GM19351 (cell line): ENCODE measurements around the gene SRPK3.
"Not testable (repeated sequence)": the region's sequence is repeated elsewhere in the genome, so short reads cannot be mapped to it uniquely, and the experiment has no call there.

ENCODE experiments used
- ATAC-seq: cut with Tn5 transposase; IDR thresholded peaks from one replicate; pipeline ENCODE4 v1.9.1; 2021; ENCODE audit warnings: mild to moderate bottlenecking, moderate library complexity; ENCODE audit not compliant: unreplicated experiment

Gene SRPK3

GRCh38 chrX:153744210-153745066 lies 36.4 kb upstream of the SRPK3 start:
- no peak for ATAC-seq

DNA sequence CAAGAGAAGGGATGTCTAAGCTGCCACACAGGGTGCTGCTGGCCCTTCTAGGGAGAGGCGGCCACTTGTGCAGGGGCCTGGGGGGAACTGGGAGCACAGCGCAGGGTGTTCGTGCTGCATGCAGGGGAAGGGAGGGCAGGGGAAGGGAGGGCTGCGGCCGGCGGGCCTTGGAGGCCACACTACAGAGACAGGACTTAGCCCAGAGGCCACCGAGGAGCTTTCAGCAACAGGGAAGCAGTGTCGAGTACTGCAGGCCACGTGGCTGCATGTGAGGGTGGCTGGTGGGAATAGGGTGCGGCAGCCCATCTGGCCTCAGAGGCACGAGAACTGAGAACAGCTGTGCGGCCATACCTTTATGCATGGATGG lies 35.8 kb upstream of the SRPK3 start:
- not testable (repeated sequence) for ATAC-seq

DNA sequence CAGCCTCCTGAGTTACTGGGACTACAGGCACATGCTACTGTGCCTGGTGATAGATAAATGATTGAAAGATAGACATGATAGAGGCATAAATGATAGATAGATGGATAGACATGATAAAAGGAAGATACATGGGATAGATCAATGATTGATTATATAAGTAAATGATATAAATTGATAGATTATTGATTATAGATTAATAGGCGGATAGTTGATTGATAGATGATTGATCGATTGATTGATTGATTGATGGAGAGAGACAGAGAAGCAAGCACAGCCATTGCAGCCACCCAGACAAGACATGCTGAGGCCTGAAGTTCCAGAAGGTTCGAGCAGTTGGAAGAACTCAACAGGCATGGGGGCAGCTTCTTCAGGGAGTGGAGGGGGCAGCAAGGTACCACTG lies 34.5 kb upstream of the SRPK3 start:
- no peak for ATAC-seq

DNA sequence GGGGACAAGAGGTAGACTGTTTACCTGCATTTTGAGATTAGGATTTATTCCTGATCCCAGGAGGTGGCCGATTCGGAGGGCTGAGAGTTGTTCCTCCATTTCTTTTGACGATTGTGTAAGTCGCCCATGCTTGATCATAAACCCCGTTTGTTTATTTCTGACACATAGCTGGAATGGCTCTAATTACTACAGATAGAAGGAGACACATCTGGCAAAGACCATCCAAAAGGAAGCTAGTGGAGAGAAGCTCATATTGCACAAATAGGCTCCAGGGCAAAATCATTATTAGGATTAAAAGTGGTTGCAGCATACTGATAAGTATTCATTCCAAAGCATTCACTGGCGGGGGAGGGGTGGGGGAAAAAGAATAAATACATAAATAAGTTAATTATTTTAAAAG lies 33.9 kb upstream of the SRPK3 start:
- not testable (repeated sequence) for ATAC-seq

- not testable (repeated sequence) for ATAC-seq
Observed at GRCh38 chrX:153749017-153749416, 31.8 kb upstream of the SRPK3 start.

DNA sequence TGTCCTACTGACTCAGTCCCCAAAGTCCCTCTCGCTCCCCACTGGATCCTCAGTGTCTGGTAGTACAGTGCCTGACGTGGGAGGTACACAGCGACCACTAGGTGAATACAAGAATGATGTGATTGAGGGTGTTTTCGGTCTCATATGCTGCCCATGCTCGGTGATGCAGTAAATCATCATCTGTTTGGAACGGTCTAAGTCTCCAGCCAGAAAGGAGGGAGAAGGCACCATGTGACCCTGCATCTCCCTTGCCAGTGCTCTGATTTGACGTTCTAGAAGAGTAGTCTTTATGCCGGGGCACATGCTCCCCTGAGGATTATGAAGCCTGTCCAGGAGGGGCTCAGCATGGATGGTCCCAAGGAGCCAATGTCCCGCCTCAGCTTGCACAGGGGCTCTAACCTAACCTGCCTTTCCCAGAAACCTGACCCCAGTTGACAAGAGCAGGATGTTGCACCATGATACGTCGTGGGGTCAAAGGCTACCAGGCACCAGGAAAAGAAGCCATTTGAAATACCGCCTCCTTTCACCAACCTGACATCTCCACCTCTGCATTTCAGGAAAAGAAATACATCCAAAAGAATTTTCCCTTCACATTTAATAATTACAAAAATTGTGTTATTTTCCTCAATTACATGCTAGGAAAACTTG lies 30.6 kb upstream of the SRPK3 start:
- ATAC-seq: no peak

DNA sequence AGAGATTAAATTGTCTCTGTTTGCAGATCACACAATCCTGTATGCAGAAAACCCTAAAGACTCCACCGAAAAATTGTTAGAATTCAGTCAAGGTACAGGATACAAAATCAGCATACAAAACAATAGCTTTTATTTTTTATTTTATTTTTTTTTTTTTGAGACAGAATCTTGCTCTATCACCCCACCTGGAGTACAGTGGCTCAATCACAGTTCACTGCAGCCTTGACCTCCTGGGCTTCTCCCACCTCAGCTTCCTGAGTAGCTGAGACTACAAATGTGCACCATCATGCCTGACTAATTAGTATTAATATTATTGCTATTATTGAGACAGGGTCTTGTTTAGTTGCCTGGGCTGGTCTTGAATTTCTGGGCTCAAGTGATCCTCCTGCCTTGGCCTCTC lies 25.7 kb upstream of the SRPK3 start:
- no peak for ATAC-seq

DNA sequence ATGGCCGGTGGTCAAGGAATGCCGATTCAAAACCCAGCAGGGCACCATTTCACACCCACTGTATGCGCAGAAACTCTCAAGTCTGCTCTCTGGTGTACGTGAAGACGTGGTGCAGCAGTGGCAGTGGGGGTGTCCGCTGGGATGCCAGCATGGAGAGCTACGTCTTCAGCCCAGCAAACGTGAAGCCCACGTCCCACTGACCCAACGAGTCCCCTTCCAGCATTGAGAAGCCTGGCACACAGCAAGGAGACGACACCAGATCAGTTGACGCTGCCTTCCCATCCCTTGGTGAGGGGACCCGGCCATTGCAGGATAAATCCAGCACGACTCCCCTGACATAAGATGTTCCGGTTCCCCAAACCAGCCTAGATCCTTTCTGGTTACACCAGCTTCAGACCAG lies 19.0 kb upstream of the SRPK3 start:
- no peak for ATAC-seq

GRCh38 chrX:153762626-153763173 lies 18.1 kb upstream of the SRPK3 start:
- no peak for ATAC-seq

GRCh38 chrX:153763298-153763932 lies 17.4 kb upstream of the SRPK3 start:
- no peak for ATAC-seq

GRCh38 chrX:153763989-153764755 lies 16.7 kb upstream of the SRPK3 start, which contains the start of gene PLXNB3:
Gene PLXNB3 (plus strand): TSS chrX:153764249. CDS start chrX:153765536, 1,287 bp downstream.
- peak; percentile 77 for ATAC-seq

DNA sequence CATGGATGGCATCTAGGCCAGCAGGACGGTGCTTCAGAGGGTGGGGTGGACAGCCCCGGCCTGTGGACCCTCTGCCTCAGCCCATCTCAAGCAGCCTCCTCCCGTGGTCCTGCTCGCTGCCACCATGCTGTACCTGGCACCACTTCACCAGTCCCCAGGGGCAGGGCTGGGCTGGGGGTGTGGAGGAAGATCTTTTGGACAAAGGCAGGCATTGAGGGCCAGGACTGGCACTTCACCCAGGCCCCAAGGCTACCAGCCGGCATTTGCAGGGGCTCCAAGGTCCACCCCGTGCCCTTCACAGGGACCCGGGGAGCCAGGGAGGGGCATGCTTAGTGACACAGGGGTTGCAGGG lies 16.1 kb upstream of the SRPK3 start:
- ATAC-seq: no peak

DNA sequence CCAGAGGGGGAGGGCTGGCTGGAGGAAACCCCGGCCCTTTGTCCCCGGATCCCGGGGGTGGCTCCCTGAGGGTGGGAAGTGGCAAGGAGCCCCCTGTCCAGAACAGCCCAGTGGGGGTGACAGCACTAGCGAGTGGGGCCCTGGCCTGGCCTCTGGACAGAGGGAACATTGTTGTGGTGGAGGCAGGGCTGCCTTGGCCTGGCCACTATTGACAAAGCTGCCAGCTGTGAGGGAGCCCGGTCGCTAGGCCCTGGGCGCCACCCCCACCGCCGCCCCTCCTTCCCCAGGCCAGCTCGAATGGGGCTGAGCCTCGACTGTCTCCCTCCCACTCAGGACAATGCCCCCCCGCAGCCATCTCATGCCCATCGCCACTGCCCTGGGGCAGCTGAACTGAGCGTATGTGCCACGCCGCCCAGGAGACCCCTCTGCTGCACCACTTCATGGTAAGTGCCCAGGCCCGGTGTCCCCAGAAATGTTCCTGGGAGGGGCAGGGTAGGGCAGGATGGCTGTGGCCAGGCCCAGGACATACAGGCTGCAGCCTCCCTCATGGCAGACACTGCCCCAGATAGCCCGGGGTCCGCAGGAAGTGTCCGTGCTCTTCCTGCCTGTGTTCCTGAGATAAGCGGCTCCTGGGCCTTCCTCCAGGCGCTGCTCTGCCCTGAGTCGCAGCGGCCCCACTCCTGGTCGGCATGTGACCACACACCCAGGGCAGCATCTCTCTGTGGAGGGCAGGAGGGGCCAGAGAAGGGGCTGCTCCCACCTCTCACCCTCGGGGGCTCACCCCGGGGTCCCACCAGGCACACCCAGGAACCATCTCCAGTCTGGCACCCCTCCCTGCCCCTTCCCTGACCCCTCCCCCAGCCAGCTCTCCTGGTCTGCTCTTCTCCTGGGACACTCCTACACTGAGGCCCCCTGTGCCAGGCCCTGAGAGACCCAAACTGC lies 15.4 kb upstream of the SRPK3 start:
- no peak for ATAC-seq

- ATAC-seq: no peak
Observed at GRCh38 chrX:153766098-153766817, 14.6 kb upstream of the SRPK3 start.

- ATAC-seq: no peak
Observed at GRCh38 chrX:153766871-153767673, 13.8 kb upstream of the SRPK3 start.

GRCh38 chrX:153767674-153768055 lies 13.2 kb upstream of the SRPK3 start:
- ATAC-seq: no peak

DNA sequence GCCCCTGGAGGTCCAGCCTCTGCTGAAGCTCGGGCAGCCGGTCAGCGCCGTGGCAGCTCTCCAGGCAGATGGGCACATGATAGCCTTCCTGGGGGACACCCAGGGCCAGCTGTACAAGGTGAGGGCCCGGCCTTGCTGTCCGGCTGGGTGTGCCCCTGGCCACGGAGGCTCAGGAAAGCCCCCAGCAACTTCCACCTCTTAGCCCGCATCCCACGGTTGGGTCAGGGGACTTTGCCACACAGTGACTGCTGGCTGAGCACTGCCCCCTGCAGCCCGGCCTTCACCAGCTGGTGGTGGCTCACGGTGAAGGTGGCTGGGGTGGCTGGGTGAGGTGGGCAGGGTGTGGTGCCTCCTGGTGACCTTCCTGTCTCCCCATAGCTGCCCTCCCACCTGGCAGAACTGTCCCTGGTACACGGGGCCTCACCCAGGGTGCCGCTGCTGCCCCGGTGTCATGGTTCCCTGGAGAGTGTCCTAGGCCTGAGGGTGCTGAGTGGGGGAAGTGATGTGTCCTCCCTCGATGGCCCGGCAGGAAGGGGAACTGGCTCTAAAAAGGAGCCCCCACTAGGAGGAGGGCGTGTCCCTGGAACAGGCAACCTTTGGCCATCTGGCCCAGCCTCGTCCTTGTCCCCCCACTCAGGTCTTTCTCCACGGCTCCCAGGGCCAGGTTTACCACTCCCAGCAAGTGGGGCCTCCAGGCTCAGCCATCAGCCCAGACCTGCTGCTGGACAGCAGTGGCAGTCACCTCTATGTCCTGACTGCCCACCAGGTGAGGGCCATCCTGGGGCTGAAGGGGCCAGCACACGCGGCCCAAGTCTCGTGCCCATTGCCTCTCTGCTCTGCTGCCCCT lies 12.3 kb upstream of the SRPK3 start:
- no peak for ATAC-seq
